ENCODE measurements around the gene CWF19L1.

CWF19L1 gene

GRCh38 chr10:100265821-100266485, 1.5 kb downstream of the CWF19L1 start:
- ChIA-PET CTCF (no interaction called here), POLR2A (interaction anchor here (1.1 kb wide), 1 partner anchor 21 kb away, joined by 3 read pairs; the partner anchor contains the start of gene BLOC1S2)
- TF ChIP-seq, protein P1, sequence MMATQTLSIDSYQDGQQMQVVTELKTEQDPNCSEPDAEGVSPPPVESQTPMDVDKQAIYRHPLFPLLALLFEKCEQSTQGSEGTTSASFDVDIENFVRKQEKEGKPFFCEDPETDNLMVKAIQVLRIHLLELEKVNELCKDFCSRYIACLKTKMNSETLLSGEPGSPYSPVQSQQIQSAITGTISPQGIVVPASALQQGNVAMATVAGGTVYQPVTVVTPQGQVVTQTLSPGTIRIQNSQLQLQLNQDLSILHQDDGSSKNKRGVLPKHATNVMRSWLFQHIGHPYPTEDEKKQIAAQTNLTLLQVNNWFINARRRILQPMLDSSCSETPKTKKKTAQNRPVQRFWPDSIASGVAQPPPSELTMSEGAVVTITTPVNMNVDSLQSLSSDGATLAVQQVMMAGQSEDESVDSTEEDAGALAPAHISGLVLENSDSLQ (IDR thresholded peaks at IDR 0.05) = no peak
- TF ChIP-seq SUZ12 (IDR thresholded peaks at IDR 0.05) = no peak
- no peak for TF ChIP-seq ARNT (IDR thresholded peaks at IDR 0.05)
- no peak for TF ChIP-seq CTBP1 (IDR thresholded peaks at IDR 0.05; ENCODE audit: borderline replicate concordance)
- no peak for TF ChIP-seq NFRKB (IDR thresholded peaks at IDR 0.05)
- TF ChIP-seq FOXM1 (IDR thresholded peaks at IDR 0.05; ENCODE audit: borderline replicate concordance) = no peak
- TF ChIP-seq FOXK2 (IDR thresholded peaks at IDR 0.05) = no peak
- TF ChIP-seq BHLHE40 (IDR thresholded peaks at IDR 0.05; ENCODE audit: borderline replicate concordance) = no peak
- no peak for TF ChIP-seq ELF4 (IDR thresholded peaks at IDR 0.05)
- no peak for TF ChIP-seq SP1 (IDR thresholded peaks at IDR 0.05)
- no peak for TF ChIP-seq HDGF (IDR thresholded peaks at IDR 0.05; ENCODE audit: borderline replicate concordance)
- TF ChIP-seq FOXA1 (IDR thresholded peaks at IDR 0.05) = no peak
- TF ChIP-seq L3MBTL2 (conservative IDR thresholded peaks at IDR 0.05) = no peak
- TF ChIP-seq TARDBP (IDR thresholded peaks at IDR 0.05) = no peak
- no peak for DNase-seq (ENCODE audit: extremely low spot score)

GRCh38 chr10:100254191-100254590, 13.2 kb downstream of the CWF19L1 start:
- ChIA-PET POLR2A (no interaction called here), CTCF (interaction anchor here (1.2 kb wide), 1 partner anchor 14 kb away, joined by 4 read pairs; no protein-coding TSS in a partner anchor)
- no peak for DNase-seq (ENCODE audit: extremely low spot score)
- TF ChIP-seq NFRKB (IDR thresholded peaks at IDR 0.05) (no peak), HDGF (IDR thresholded peaks at IDR 0.05; ENCODE audit: borderline replicate concordance) (no peak), L3MBTL2 (conservative IDR thresholded peaks at IDR 0.05) (no peak), FOXA1 (IDR thresholded peaks at IDR 0.05) (no peak)
- TF ChIP-seq, protein P1 (IDR thresholded peaks at IDR 0.05) = no peak

DNA sequence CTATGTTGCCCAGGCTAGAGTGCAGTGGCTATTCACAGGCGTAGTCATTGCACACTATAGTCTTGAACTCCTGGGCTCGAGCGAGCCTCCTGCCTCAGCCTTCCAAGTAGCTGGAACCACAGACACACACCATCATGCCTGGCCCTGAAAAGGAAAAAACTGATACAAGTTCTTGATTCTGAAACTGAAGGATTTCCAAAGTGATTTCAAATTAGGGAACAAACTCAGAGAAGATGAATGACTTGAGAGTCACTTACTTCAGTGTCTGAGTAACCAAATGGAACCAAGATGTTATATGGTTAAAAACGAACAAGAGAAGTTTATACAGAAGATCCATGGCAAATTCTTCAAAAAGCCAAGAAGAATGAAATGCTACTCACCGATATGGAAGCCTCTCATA, 14.4 kb downstream of the CWF19L1 start:
- DNase-seq (ENCODE audit: extremely low spot score) = no peak
- CTCF ChIA-PET = no interaction called here
- POLR2A ChIA-PET = no interaction called here
- TF ChIP-seq ZNF384 (IDR thresholded peaks at IDR 0.05) (no peak), BHLHE40 (IDR thresholded peaks at IDR 0.05; ENCODE audit: borderline replicate concordance) (no peak), FOXK2 (IDR thresholded peaks at IDR 0.05) (no peak), ELF4 (IDR thresholded peaks at IDR 0.05) (no peak), SP1 (IDR thresholded peaks at IDR 0.05) (no peak), FOXA1 (IDR thresholded peaks at IDR 0.05) (no peak)

DNA sequence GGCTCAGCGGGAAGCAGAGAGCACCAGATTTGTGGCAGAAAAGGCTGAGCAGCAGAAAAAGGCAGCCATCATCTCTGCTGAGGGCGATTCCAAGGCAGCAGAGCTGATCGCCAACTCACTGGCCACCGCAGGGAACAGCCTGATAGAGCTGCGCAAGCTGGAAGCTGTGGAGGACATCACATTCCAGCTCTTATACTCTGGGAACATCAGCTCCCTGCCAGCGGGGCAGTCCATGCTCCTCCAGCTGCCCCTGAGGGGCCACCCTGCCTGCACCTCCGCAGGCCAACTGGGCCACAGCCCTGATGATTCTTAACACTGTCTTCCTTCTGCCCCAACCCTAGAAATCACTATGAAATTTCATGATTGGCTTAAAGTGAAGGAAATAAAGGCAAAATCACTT, 18.6 kb downstream of the CWF19L1 start:
- CTCF ChIA-PET = interaction anchor here (0.5 kb wide), 1 partner anchor 125 kb away, joined by 3 read pairs; no protein-coding TSS in a partner anchor
- no peak for DNase-seq (ENCODE audit: extremely low spot score)
- POLR2A ChIA-PET = no interaction called here
- TF ChIP-seq NFRKB (IDR thresholded peaks at IDR 0.05) = no peak
- TF ChIP-seq LEF1 (IDR thresholded peaks at IDR 0.05; ENCODE audit: borderline replicate concordance) = no peak
- TF ChIP-seq CTBP1 (IDR thresholded peaks at IDR 0.05; ENCODE audit: borderline replicate concordance) = no peak
- TF ChIP-seq BHLHE40 (IDR thresholded peaks at IDR 0.05; ENCODE audit: borderline replicate concordance) = no peak
- TF ChIP-seq, protein P1 (IDR thresholded peaks at IDR 0.05) = no peak
- no peak for TF ChIP-seq FOXA1 (IDR thresholded peaks at IDR 0.05)
- TF ChIP-seq HDGF (IDR thresholded peaks at IDR 0.05; ENCODE audit: borderline replicate concordance) = no peak
- TF ChIP-seq SUZ12 (IDR thresholded peaks at IDR 0.05) = no peak
- TF ChIP-seq ELF4 (IDR thresholded peaks at IDR 0.05) = no peak
- TF ChIP-seq FOXM1 (IDR thresholded peaks at IDR 0.05; ENCODE audit: borderline replicate concordance) = no peak
- TF ChIP-seq ARNT (IDR thresholded peaks at IDR 0.05) = no peak

DNA sequence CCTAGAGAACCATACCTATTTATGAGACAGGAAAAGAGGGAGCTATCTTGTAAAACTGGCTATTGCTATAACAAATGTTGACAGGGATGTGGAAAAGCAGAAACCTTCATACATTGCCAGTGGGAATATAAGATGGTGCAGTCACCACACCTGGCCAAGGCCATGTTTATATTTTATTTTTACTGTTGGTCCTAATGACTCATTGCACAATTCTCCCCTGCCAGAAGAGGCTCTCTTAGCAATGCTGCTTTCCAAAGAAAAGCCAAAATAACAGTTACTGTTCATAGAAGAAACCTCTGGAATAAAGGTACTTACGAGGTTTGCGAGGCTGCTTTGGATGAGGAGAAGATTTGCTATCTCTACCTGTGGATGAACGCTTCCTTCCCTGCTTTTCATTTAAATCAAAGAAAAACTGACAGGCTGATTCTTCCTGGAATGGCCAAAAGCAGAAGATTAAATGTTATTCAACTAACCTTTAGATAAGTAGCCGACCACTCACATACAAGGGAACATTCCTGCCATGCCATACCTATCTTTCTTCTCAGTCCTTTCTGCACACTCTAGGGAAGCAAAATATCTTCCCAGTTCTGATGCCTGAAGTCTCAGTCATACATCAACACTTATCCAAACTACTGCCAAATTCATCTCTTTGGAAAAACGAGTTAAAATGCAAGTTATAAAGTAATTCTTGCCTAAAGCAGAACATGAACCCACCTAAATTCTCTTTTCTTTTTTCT, 21.8 kb downstream of the CWF19L1 start:
- no peak for DNase-seq (ENCODE audit: extremely low spot score)
- ChIA-PET CTCF (no interaction called here), POLR2A (no interaction called here)

GRCh38 chr10:100239851-100240250, 27.6 kb downstream of the CWF19L1 start:
- ChIA-PET CTCF (interaction anchor here (0.8 to 1.4 kb wide), 2 partner anchors 14 to 24 kb away, joined by 3 to 4 read pairs; no protein-coding TSS in a partner anchor), POLR2A (no interaction called here)
- TF ChIP-seq TARDBP (IDR thresholded peaks at IDR 0.05) = no peak
- TF ChIP-seq FOXA1 (IDR thresholded peaks at IDR 0.05) = no peak
- TF ChIP-seq SUZ12 (IDR thresholded peaks at IDR 0.05) = no peak
- TF ChIP-seq SP1 (IDR thresholded peaks at IDR 0.05) = no peak
- no peak for TF ChIP-seq ZNF384 (IDR thresholded peaks at IDR 0.05)
- TF ChIP-seq ARNT (IDR thresholded peaks at IDR 0.05) = no peak
- no peak for TF ChIP-seq LEF1 (IDR thresholded peaks at IDR 0.05; ENCODE audit: borderline replicate concordance)
- no peak for TF ChIP-seq FOXM1 (IDR thresholded peaks at IDR 0.05; ENCODE audit: borderline replicate concordance)
- TF ChIP-seq ELF4 (IDR thresholded peaks at IDR 0.05) = no peak
- no peak for TF ChIP-seq BHLHE40 (IDR thresholded peaks at IDR 0.05; ENCODE audit: borderline replicate concordance)
- TF ChIP-seq CTBP1 (IDR thresholded peaks at IDR 0.05; ENCODE audit: borderline replicate concordance) = no peak
- TF ChIP-seq HDGF (IDR thresholded peaks at IDR 0.05; ENCODE audit: borderline replicate concordance) = no peak
- TF ChIP-seq, protein P1 (IDR thresholded peaks at IDR 0.05) = no peak
- TF ChIP-seq L3MBTL2 (conservative IDR thresholded peaks at IDR 0.05) = no peak
- DNase-seq (ENCODE audit: extremely low spot score) = no peak

More for the DNA sequence above, 21.8 kb downstream of the CWF19L1 start:
- TF ChIP-seq L3MBTL2 (conservative IDR thresholded peaks at IDR 0.05) (no peak), SP1 (IDR thresholded peaks at IDR 0.05) (no peak), ZNF384 (IDR thresholded peaks at IDR 0.05) (no peak), FOXM1 (IDR thresholded peaks at IDR 0.05; ENCODE audit: borderline replicate concordance) (no peak), FOXK2 (IDR thresholded peaks at IDR 0.05) (no peak), NFRKB (IDR thresholded peaks at IDR 0.05) (no peak)

Data from HEK293T (cell line).